Endothelial cell of umbilical vein (primary cell): ENCODE measurements around the gene FBLN2. TPM values are rescaled to one million over a fixed set of nuclear protein-coding genes. Genes with fewer than 3 reads are reported as not detected.

Source experiments
- BruUV-seq: library from RNA; stranded (reverse); fragments of 400-500 nt; replicated peaks from 2 replicates; lab custom pipeline; 2021; lab: Mats Ljungman, UMichigan
- CTCF ChIA-PET: fragments of 300-600, 350-600 bp; sonication (Branson Sonifier 250); formaldehyde crosslinking; loops from one replicate; lab custom pipeline; 2021; ENCODE audit warnings: antibody characterized with exemption, inconsistent platforms; lab: Charles Lee
- POLR2A ChIA-PET: fragments of 300-600, 350-600 bp; sonication (Branson Sonifier 250); formaldehyde crosslinking; loops from one replicate; lab custom pipeline; 2021; ENCODE audit warnings: antibody characterized with exemption, inconsistent platforms; lab: Charles Lee
- DNase-seq: peaks from one replicate; pipeline ENCODE4 v3.0.0-alpha.2; 2011; ENCODE audit warnings: low read depth, low spot score
- FAIRE-seq: peaks from 2 replicates; lab custom pipeline; 2011; peaks lifted over from hg19 to GRCh38; lab: Jason Lieb, UNC
- H2AFZ ChIP-seq: 2 replicates; pipeline ENCODE4 v1.6.0; 2012; ENCODE audit warnings: low read depth, low read length, control low read depth, inconsistent platforms
- H3K27ac ChIP-seq: 2 replicates; pipeline ENCODE4 v1.5.1; 2011; ENCODE audit warnings: low read depth, mild to moderate bottlenecking, control low read depth, low read length, moderate library complexity; ENCODE audit not compliant: insufficient read depth
- H3K27me3 ChIP-seq, 2 experiments: 2 replicates each; pipeline versions ENCODE4 v1.6.0 to v1.6.1; 2011; ENCODE audit warnings: low read length in 2 of 2, mixed read lengths in 1 of 2; ENCODE audit not compliant: control insufficient read depth in 2 of 2, insufficient read depth in 2 of 2
- H3K36me3 ChIP-seq, 2 experiments: 2 replicates in 1 of 2; 3 replicates in 1 of 2; pipeline ENCODE4 v1.5.1; 2011; ENCODE audit warnings: low read length in 2 of 2, mild to moderate bottlenecking in 1 of 2, moderate library complexity in 1 of 2; ENCODE audit not compliant: control insufficient read depth in 2 of 2, insufficient read depth in 2 of 2; ENCODE audit errors: extremely low read depth in 1 of 2
- H3K4me1 ChIP-seq: 3 replicates; pipeline ENCODE4 v1.5.1; 2011; ENCODE audit warnings: mild to moderate bottlenecking, low read length; ENCODE audit not compliant: control insufficient read depth, insufficient read depth; ENCODE audit errors: extremely low read depth
- H3K4me2 ChIP-seq: 2 replicates; pipeline ENCODE4 v1.6.1; 2011; ENCODE audit warnings: low read length, control low read depth, mixed read lengths; ENCODE audit not compliant: insufficient read depth
- H3K4me3 ChIP-seq, 3 experiments: fragments of 200-600 bp in 1 of 3; sonication (generic), shearing (Covaris generic) in 1 of 3; replicated peaks in 1 of 3; 2 replicates each; pipeline ENCODE4 v1.5.1; 2011 to 2016; ENCODE audit warnings: control low read depth in 3 of 3, low read length in 3 of 3, mild to moderate bottlenecking in 2 of 3, inconsistent platforms in 1 of 3, low read depth in 1 of 3, moderate library complexity in 1 of 3; ENCODE audit not compliant: insufficient read depth in 1 of 3
- H3K79me2 ChIP-seq: 2 replicates; pipeline ENCODE4 v1.6.0; 2012; ENCODE audit warnings: low read length, inconsistent platforms; ENCODE audit not compliant: control insufficient read depth, insufficient read depth
- H3K9ac ChIP-seq: replicated peaks from 2 replicates; pipeline ENCODE3; 2011; ENCODE audit warnings: low read length, control low read depth; ENCODE audit not compliant: insufficient read depth; ENCODE audit errors: extremely low read depth
- H3K9me1 ChIP-seq: replicated peaks from 3 replicates; pipeline ENCODE4 v1.6.0; 2011; ENCODE audit warnings: mild to moderate bottlenecking, low read length; ENCODE audit not compliant: control insufficient read depth, insufficient read depth; ENCODE audit errors: extremely low read depth
- H3K9me3 ChIP-seq: replicated peaks from 2 replicates; pipeline ENCODE4 v1.5.1; 2012; ENCODE audit warnings: low read length, inconsistent platforms; ENCODE audit not compliant: control insufficient read depth, insufficient read depth
- H4K20me1 ChIP-seq: replicated peaks from 2 replicates; pipeline ENCODE3; 2011; ENCODE audit warnings: mild to moderate bottlenecking, low read length; ENCODE audit not compliant: control insufficient read depth, insufficient read depth; ENCODE audit errors: extremely low read depth
- CTCF ChIP-seq, 2 donors: IDR thresholded peaks; 1 replicate in 1 of 2; 2 replicates in 1 of 2; pipeline ENCODE4 v1.5.1; 2011; ENCODE audit warnings: low read length in 2 of 2, mild to moderate bottlenecking in 2 of 2, moderate library complexity in 2 of 2, control low read depth in 1 of 2, inconsistent platforms in 1 of 2, low read depth in 1 of 2; ENCODE audit not compliant: insufficient read depth in 1 of 2; ENCODE audit errors: extremely low read depth in 1 of 2
- EZH2 ChIP-seq: IDR thresholded peaks from 2 replicates; pipeline ENCODE4 v1.6.1; 2012; ENCODE audit warnings: borderline replicate concordance, low read depth, mild to moderate bottlenecking, moderate library complexity, low read length, inconsistent platforms; ENCODE audit not compliant: severe bottlenecking
- FOS ChIP-seq: IDR thresholded peaks from 2 replicates; pipeline ENCODE4 v1.6.1; 2011; ENCODE audit warnings: mild to moderate bottlenecking, low read length, moderate library complexity, borderline replicate concordance; ENCODE audit not compliant: insufficient read depth
- GATA2 ChIP-seq: IDR thresholded peaks from 2 replicates; pipeline ENCODE4 v1.7.0; 2011; ENCODE audit warnings: low read depth, mild to moderate bottlenecking, moderate library complexity, mixed read lengths, low read length; ENCODE audit not compliant: insufficient read length, insufficient read depth
- JUN ChIP-seq: IDR thresholded peaks from 2 replicates; pipeline ENCODE4 v1.6.1; 2011; ENCODE audit warnings: borderline replicate concordance, low read depth; ENCODE audit not compliant: insufficient read length, insufficient read depth
- MAX ChIP-seq: IDR thresholded peaks from 2 replicates; pipeline ENCODE4 v1.6.1; 2011; ENCODE audit not compliant: insufficient read depth, insufficient read length
- MYC ChIP-seq: IDR thresholded peaks from one replicate; pipeline ENCODE4 v1.6.1; 2011; ENCODE audit warnings: mild to moderate bottlenecking, low read depth, low read length
- POLR2A ChIP-seq: IDR thresholded peaks from 2 replicates; pipeline ENCODE4 v1.6.1; 2012; ENCODE audit warnings: low read depth, mild to moderate bottlenecking, control low read depth, low read length
- POLR2AphosphoS5 ChIP-seq: IDR thresholded peaks from 2 replicates; pipeline ENCODE4 v1.6.1; 2012; ENCODE audit warnings: low read depth, mild to moderate bottlenecking, control low read depth, low read length, moderate library complexity; ENCODE audit not compliant: insufficient read depth
- dilution Hi-C: fragments of 300-500 bp; cut with MboI; formaldehyde crosslinking; loops from one replicate; pipeline ENCODE4 v1.15.0; 2019; ENCODE audit warnings: low sequenced_read_pairs; ENCODE audit not compliant: extremely low pct_ligation_motif_present
- intact Hi-C: fragments of 100-400 bp; cut with micrococcal nuclease; formaldehyde crosslinking; loops from one replicate; pipeline ENCODE4 v1.10.0; 2022
- polyA plus RNA-seq, 4 experiments: library from polyadenylated mRNA; depleted of rRNA in 3 of 4; stranded (reverse) in 3 of 4; unstranded in 1 of 4; fragments of >200 nt; gene quantifications; 2 replicates each; pipeline versions ENCODE4 v1.2.1 to v1.2.3, GENCODE V29; 2011 to 2012; ENCODE audit warnings: missing spikeins in 1 of 4
- total RNA-seq: library from RNA; stranded (reverse); gene quantifications from 2 replicates; pipeline ENCODE4 v1.2.3, GENCODE V29; 2021

The FBLN2 gene
- total and polyA plus RNA-seq, 2 donors (not counting 3 experiments of a cell fraction or from before 2014, with no cell fraction given), result 1.4 to 1.9 TPM

GRCh38 chr3:13509059-13509815, 39.7 kb upstream of the FBLN2 start:
- CTCF ChIA-PET, result no interaction called here
- no peak overlapping the region for H3K4me2 ChIP-seq
- no peak overlapping the region for H3K27ac ChIP-seq
- dilution Hi-C loops, result no loop called here
- H3K9me3 ChIP-seq, result no peaks in the 10 kb centered on the region
- no peaks in the 10 kb centered on the region for H3K79me2 ChIP-seq
- H3K27me3 ChIP-seq, result no peaks in the 10 kb centered on the region
- intact Hi-C loops, result no loop called here
- no peaks in the 10 kb centered on the region for H4K20me1 ChIP-seq
- no TSS peak for BruUV-seq
- DNase-seq (no peak), FAIRE-seq (no peak)
- no peaks in the 10 kb centered on the region for H3K9me1 ChIP-seq
- no peaks in the 10 kb centered on the region for H3K36me3 ChIP-seq
- TF ChIP-seq MAX (no peak), CTCF (IDR thresholded peaks at IDR 0.05; ENCODE audit: extremely low read depth in 1 of 2, insufficient read depth in 1 of 2, low read depth in 1 of 2, low read length in 2 of 2) (no peak), JUN (no peak), MYC (no peak), EZH2 (no peak), POLR2AphosphoS5 (no peak), GATA2 (no peak), POLR2A (no peak), FOS (no peak)
- H3K4me3 ChIP-seq, result no peak overlapping the region
- POLR2A ChIA-PET, result no interaction called here
- no peak overlapping the region for H3K9ac ChIP-seq
- no peak overlapping the region for H2AFZ ChIP-seq
- H3K4me1 ChIP-seq, result no peaks in the 10 kb centered on the region
